SK-N-MC (cell line): ENCODE measurements around the gene GJA4.

Experiments
- DNase-seq: peaks from one replicate; pipeline ENCODE4 v3.0.0-alpha.2; 2011; ENCODE audit warnings: low read depth, low spot score
- H3K27ac ChIP-seq: fragments of 200-600 bp; sonication (generic); 2 replicates; pipeline ENCODE4 v1.5.1; 2016; ENCODE audit warnings: mixed run types
- H3K36me3 ChIP-seq: fragments of 200-600 bp; sonication (generic); 2 replicates; pipeline ENCODE4 v1.6.1; 2017; ENCODE audit warnings: antibody characterized with exemption, low read length, mixed read lengths; ENCODE audit not compliant: insufficient read depth
- H3K4me3 ChIP-seq: fragments of 200-600 bp; sonication (generic); 2 replicates; pipeline ENCODE4 v1.5.1; 2016
- H3K9ac ChIP-seq: fragments of 200-600 bp; sonication (generic); 2 replicates; pipeline ENCODE4 v1.8.0; 2017; ENCODE audit warnings: mixed run types, mixed read lengths; ENCODE audit not compliant: insufficient read length
- H3K9me3 ChIP-seq: fragments of 200-600 bp; sonication (generic); 2 replicates; pipeline ENCODE4 v1.6.1; 2017; ENCODE audit warnings: low read depth, mild to moderate bottlenecking, antibody characterized with exemption, low read length, moderate library complexity, mixed read lengths
- EZH2 ChIP-seq: fragments of 200-600 bp; sonication (generic); IDR thresholded peaks from one replicate; pipeline ENCODE4 v1.6.1; 2017; ENCODE audit warnings: antibody characterized with exemption
- FOXP2 ChIP-seq: optimal IDR thresholded peaks from 2 replicates; pipeline ENCODE3; 2011; ENCODE audit warnings: mild to moderate bottlenecking, moderate library complexity; ENCODE audit not compliant: insufficient read depth; ENCODE audit errors: extremely low read length, control extremely low read depth
- POLR2AphosphoS5 ChIP-seq: IDR thresholded peaks from 2 replicates; pipeline ENCODE4 v1.6.1; 2012; ENCODE audit warnings: mild to moderate bottlenecking, low read depth, low read length, borderline replicate concordance

GJA4 gene

GRCh38 chr1:34792868-34793727 is at the start of gene GJA4:
GJA4 (plus strand) TSS chr1:34792999; CDS start chr1:34794214, 1,215 bp downstream.
- TF ChIP-seq EZH2 (no peak), POLR2AphosphoS5 (no peak), FOXP2 (no peak)
- no peak within 1 kb of the TSS for H3K27ac ChIP-seq
- H3K9me3 ChIP-seq = no peaks in the 10 kb centered on the region
- no peak within 1 kb of the TSS for H3K9ac ChIP-seq
- no peak within 1 kb of the TSS for H3K4me3 ChIP-seq
- H3K36me3 ChIP-seq = no peaks in the 10 kb centered on the region
- DNase-seq = no peak

DNA sequence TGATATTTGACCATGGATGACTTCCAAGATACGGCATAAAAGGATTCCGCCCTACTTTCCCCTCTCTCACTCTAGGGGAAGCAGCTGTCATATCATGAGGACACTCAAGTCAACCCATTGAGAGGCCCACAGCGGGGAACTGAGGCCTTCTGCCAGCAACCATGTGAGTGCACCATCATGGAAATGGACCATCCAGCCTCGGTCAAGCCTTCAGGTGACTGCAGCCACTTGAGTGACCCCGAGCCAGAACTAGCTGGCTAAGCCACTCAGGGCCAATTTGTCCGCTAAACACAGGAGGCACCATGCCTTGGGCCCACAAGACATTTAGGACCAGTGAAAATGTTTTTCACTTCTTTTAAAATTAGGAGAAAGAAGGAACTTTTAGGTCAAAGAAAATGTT is 49.0 kb upstream of the GJA4 start:
- Histone ChIP-seq H3K9me3 (no peaks in the 10 kb centered on the region), H3K36me3 (no peaks in the 10 kb centered on the region), H3K4me3 (no peak overlapping the region), H3K27ac (no peak overlapping the region), H3K9ac (no peak overlapping the region)
- DNase-seq = no peak
- no peak for TF ChIP-seq EZH2
- TF ChIP-seq POLR2AphosphoS5 = no peak
- TF ChIP-seq FOXP2 = no peak

- Histone ChIP-seq H3K27ac (no peak overlapping the region), H3K9me3 (no peaks in the 10 kb centered on the region), H3K4me3 (no peak overlapping the region), H3K9ac (no peak overlapping the region), H3K36me3 (no peaks in the 10 kb centered on the region)
- no peak for DNase-seq
- TF ChIP-seq EZH2 (no peak), FOXP2 (no peak), POLR2AphosphoS5 (no peak)
These were observed 47.9 kb upstream of the GJA4 start for GRCh38 chr1:34744851-34745250.

- no peak for DNase-seq
- Histone ChIP-seq H3K9me3 (no peaks in the 10 kb centered on the region), H3K27ac (no peak overlapping the region), H3K4me3 (no peak overlapping the region), H3K36me3 (no peaks in the 10 kb centered on the region), H3K9ac (no peak overlapping the region)
- TF ChIP-seq FOXP2 (no peak), POLR2AphosphoS5 (no peak), EZH2 (no peak)
These were observed 47.1 kb upstream of the GJA4 start for GRCh38 chr1:34745666-34746065.

DNA sequence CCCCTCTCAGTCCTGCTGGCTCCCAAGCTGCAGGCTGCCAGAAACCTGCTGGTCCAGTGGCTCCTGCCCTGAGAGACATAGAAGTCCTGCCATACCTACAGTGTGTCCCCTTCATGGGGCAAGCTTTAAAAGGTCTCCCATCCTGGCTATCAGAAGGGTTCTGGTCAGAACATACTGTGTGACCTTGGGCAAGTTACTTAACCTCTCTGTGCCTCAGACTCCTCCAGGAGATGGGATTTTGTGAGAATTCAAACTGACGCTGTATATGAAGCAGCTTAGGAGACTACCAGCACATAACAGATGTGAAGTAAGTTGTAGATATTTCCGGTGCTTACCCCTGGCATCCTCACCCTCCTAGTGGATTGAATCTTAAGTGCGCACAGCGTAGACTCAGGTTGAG is 46.7 kb upstream of the GJA4 start:
- no peak for DNase-seq
- no peak overlapping the region for H3K4me3 ChIP-seq
- no peaks in the 10 kb centered on the region for H3K9me3 ChIP-seq
- H3K36me3 ChIP-seq = no peaks in the 10 kb centered on the region
- no peak overlapping the region for H3K27ac ChIP-seq
- TF ChIP-seq EZH2 = no peak
- TF ChIP-seq POLR2AphosphoS5 = no peak
- no peak for TF ChIP-seq FOXP2
- no peak overlapping the region for H3K9ac ChIP-seq

DNA sequence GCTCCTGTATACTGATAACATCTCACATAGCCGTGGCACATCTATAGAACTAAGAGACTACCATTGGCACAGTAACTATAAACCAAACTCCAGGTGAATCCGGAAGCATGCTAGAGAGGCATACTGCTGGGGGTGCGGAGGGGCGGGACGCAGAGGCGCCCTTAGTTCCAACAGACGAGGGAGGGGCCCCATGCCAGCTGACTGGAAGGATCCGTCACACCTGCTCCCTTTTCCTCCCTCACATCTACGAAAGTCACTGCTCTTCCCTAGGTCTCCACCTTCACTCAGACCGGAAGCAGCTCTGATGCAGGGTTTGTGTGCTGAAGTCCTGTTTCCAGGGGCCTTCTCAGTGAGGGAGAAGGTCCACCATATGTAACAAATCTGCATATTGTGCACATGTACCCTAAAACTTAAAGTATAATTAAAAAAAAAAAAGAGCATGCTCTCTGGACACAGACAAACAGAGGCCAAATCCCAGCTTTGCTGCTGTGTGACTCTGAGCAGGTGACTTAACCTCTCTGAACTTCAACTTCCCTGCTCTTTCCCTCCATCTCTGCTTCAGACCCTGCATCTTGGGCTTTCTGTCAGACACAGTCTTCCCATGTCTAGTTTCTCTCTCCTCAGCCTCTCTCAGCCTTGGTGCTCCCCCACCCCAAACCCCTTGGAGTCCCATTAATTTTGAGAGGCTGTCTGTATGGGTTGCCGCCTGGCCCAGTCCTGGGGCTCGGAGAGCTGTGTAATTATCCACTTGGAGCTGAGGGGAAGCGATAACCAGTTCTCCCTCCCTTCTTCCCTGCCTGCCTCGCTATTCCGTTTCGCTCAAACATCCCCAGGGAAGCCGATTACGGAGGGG is 45.8 kb upstream of the GJA4 start:
- Histone ChIP-seq H3K4me3 (no peak overlapping the region), H3K27ac (no peak overlapping the region), H3K36me3 (no peaks in the 10 kb centered on the region), H3K9ac (no peak overlapping the region), H3K9me3 (no peaks in the 10 kb centered on the region)
- TF ChIP-seq FOXP2 (no peak), EZH2 (no peak), POLR2AphosphoS5 (no peak)
- DNase-seq = no peak

DNA sequence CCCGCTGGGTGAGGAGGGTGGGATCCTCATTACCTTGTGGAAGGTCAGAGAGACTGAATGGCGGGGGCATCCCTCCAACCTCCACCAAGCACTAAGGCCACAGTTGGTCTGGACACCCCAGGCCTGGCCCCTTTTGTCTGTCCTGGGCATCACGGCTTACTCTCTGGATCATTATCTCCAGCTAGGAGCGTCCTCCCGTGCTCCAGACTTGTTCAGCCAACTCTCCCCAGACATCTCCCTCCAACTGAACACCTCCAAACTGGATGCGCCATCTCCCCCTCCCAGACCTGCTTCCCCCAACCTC is 45.2 kb upstream of the GJA4 start:
- no peak overlapping the region for H3K9ac ChIP-seq
- H3K4me3 ChIP-seq = no peak overlapping the region
- TF ChIP-seq FOXP2 = no peak
- TF ChIP-seq EZH2 = no peak
- no peak for TF ChIP-seq POLR2AphosphoS5
- DNase-seq = no peak
- H3K36me3 ChIP-seq = no peaks in the 10 kb centered on the region
- H3K27ac ChIP-seq = no peak overlapping the region
- H3K9me3 ChIP-seq = no peaks in the 10 kb centered on the region

DNA sequence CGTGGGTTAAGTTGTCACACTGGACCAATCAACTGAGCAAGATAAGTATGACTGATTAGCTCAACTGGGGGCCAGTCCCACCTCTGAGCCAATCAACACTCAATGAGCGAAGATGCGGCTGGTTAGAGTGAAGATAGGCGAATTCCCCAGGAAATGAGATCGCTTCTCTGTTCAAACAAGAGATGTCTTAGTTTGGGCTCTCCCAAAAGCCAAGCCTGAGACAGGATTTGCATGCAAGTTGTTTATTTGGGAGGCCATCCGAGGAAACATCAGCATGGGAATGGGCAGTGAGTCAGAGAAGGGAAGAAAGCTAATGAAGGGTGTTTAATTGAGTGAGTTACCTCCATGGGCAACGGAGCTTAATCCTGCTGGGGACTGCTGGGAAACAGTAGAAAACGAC is 42.8 kb upstream of the GJA4 start:
- Histone ChIP-seq H3K36me3 (no peaks in the 10 kb centered on the region), H3K9me3 (no peaks in the 10 kb centered on the region), H3K9ac (no peak overlapping the region), H3K4me3 (no peak overlapping the region), H3K27ac (no peak overlapping the region)
- DNase-seq = no peak
- TF ChIP-seq POLR2AphosphoS5 = no peak
- no peak for TF ChIP-seq FOXP2
- TF ChIP-seq EZH2 = no peak

DNA sequence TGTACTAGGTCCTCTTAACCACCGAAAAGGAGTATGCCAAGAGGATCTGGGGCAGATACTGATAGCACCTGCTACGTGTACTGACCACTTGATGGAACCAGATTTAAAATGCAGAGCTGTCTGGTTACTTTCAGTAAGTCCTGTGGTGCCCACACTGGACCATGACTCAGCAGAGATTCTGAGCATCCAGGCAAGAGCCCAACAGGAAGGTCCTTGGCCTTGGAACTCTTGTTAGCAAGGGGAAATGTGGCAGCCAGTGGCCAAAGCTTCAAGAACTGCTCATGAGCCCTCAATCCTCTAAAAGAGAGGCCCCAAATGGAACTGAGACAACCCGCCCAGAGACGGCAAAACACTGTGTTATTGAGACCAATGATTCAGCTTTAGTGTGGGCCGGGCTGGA is 42.2 kb upstream of the GJA4 start:
- H3K9me3 ChIP-seq = no peaks in the 10 kb centered on the region
- H3K36me3 ChIP-seq = no peaks in the 10 kb centered on the region
- no peak overlapping the region for H3K4me3 ChIP-seq
- DNase-seq = no peak
- H3K27ac ChIP-seq = no peak overlapping the region
- no peak for TF ChIP-seq FOXP2
- no peak for TF ChIP-seq POLR2AphosphoS5
- no peak for TF ChIP-seq EZH2
- no peak overlapping the region for H3K9ac ChIP-seq
